Activated B cell treated with CpG ODN at 0.5 μM for 24 hours (primary cell): Measurements from ENCODE around the gene SLC5A6. TPM values are rescaled to one million over a fixed set of nuclear protein-coding genes. Genes with fewer than 3 reads are reported as not detected.

Source experiments
- ATAC-seq: fragments of 200-7000 bp; cut with Tn5 transposase; one replicate; pipeline ENCODE4 v1.10.0; 2021; ENCODE audit warnings: low read depth, mild to moderate bottlenecking, moderate library complexity
- CTCF ChIA-PET: fragments of 350-600 bp; sonication (Branson Sonifier 250); formaldehyde crosslinking; loops from one replicate; lab custom pipeline; 2021; ENCODE audit warnings: antibody characterized with exemption; lab: Charles Lee
- POLR2A ChIA-PET: fragments of 350-600 bp; sonication (Branson Sonifier 250); formaldehyde crosslinking; loops from one replicate; lab custom pipeline; 2021; ENCODE audit warnings: antibody characterized with exemption; lab: Charles Lee
- DNase-seq: peaks from one replicate; pipeline ENCODE4 v3.0.0; 2022
- H3K27ac Mint-ChIP-seq: one replicate; pipeline ENCODE4 v1.8.0; 2020; ENCODE audit warnings: mixed read lengths
- H3K27me3 Mint-ChIP-seq: one replicate; pipeline ENCODE4 v1.8.0; 2021; ENCODE audit warnings: mixed read lengths
- H3K36me3 Mint-ChIP-seq: one replicate; pipeline ENCODE4 v1.8.0; 2021; ENCODE audit warnings: low read depth, mixed read lengths
- H3K4me1 Mint-ChIP-seq: one replicate; pipeline ENCODE4 v1.8.0; 2021; ENCODE audit warnings: mixed read lengths
- H3K4me3 Mint-ChIP-seq: one replicate; pipeline ENCODE4 v1.8.0; 2020; ENCODE audit warnings: mild to moderate bottlenecking, mixed read lengths
- H3K9me3 Mint-ChIP-seq: one replicate; pipeline ENCODE4 v1.8.0; 2020; ENCODE audit warnings: mixed read lengths
- intact Hi-C: fragments of 100-400 bp; cut with micrococcal nuclease; formaldehyde crosslinking; loops from one replicate; pipeline ENCODE4 v1.15.1; 2024
- total RNA-seq: library from RNA; stranded (reverse); gene quantifications from 2 replicates; pipeline ENCODE4 v1.2.3, GENCODE V29; 2022
- TF ChIP-seq, protein P1 (sequence below): fragments of 200-600 bp; IDR thresholded peaks from one replicate; pipeline ENCODE4 v1.8.0; 2022; ENCODE audit warnings: antibody characterized with exemption, mild to moderate bottlenecking

SLC5A6 gene
- total RNA-seq, 1 donor from 2014 or later, result 69.9 TPM

DNA sequence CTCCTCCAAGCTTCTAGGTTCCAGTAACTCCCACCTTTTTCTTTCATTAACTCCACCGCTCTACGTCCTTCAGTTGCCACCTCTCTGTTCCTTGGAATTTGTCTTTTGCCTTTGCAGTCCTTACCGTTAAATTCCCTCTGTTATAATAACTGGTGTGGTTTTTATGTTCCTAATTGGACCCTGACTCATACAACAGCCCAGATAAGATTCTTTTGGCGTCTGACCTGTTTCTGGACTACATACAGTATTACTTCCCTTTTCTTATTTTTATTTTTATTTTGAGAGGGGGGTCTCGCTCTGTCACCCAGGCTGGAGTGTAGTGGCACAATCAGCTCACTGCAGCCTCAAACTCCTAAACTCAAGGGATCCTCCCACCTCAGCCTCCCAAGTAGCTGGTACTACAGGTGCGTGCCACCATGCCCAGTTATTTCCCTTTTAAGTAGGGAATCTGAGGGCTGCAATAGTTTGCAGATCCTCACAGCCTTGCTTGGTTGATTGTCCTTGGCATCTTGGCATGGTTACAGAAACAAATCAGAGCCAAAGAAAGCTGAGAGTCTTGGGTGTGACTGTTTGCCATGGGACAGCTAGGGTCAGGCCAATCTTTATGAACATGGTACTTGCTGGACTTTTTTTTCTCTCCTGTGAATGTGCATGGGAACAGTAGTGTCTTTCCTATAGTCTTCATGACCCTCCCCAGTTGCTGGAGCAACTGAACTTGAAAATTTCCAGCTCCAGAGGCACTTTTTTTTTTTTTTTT, 41.3 kb downstream of the SLC5A6 start:
- no peak for DNase-seq
- Mint-ChIP-seq H3K4me1 (peaks cover 9% of the 10 kb centered on the region), H3K27me3 (peaks cover 2% of the 10 kb centered on the region), H3K4me3 (peak overlapping the region; percentile 28), H3K27ac (no peak overlapping the region), H3K36me3 (no peaks in the 10 kb centered on the region), H3K9me3 (no peaks in the 10 kb centered on the region)
- ChIA-PET POLR2A (interaction anchor here (0.9 kb wide), 1 partner anchor 41 kb away, joined by 3 read pairs; the partner anchor contains the start of gene ATRAID), CTCF (interaction anchor here (1.2 to 2.0 kb wide), 3 partner anchors 19 to 109 kb away, joined by 4 to 11 read pairs (median 4); partner anchors contain the start of gene SLC30A3)
- intact Hi-C loops, result loop anchor here (5.0 kb wide), 1 partner anchor 112 kb away; the partner anchor contains the start of gene TRIM54
- peak; percentile 42 for ATAC-seq
- TF ChIP-seq, protein P1, sequence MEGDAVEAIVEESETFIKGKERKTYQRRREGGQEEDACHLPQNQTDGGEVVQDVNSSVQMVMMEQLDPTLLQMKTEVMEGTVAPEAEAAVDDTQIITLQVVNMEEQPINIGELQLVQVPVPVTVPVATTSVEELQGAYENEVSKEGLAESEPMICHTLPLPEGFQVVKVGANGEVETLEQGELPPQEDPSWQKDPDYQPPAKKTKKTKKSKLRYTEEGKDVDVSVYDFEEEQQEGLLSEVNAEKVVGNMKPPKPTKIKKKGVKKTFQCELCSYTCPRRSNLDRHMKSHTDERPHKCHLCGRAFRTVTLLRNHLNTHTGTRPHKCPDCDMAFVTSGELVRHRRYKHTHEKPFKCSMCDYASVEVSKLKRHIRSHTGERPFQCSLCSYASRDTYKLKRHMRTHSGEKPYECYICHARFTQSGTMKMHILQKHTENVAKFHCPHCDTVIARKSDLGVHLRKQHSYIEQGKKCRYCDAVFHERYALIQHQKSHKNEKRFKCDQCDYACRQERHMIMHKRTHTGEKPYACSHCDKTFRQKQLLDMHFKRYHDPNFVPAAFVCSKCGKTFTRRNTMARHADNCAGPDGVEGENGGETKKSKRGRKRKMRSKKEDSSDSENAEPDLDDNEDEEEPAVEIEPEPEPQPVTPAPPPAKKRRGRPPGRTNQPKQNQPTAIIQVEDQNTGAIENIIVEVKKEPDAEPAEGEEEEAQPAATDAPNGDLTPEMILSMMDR, result no peak

DNA sequence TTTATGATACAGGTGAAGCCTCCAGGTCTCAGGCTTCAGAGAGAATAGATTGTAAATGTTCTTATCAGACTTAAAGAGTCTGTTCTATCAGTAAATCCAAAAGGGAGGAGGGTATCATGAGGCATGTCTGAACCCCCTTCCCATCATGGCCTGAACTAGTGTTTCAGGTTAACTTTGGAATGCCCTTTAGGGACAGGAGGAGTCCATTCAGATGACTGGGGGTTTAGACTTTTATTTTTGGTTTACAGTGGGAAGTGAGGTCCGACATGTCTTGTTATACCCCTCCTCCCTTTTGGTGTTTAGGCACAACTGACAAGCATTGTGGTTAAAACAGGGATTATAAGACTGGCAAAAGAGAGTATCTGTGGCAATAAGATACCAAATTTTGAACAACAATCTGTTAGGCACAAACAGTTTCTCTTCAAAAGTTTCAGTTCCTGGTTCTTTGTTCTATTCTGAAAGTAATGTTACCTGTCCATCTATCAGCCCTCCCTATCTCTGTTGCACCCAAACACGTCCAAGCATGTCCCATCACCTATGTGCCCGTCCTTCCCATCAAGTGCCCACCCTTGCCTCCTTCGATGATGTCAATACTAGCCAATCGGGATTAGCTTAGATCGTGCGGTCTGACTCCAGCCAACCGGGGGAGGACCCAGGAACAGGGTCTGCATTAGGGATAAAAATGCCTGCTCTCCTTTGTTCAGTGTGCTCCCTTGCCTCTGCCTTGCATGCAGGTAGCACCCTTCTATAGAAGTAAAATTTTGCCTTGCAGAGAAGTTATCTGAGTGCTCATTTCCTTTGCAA, 46.9 kb downstream of the SLC5A6 start:
- H3K36me3 Mint-ChIP-seq, result no peaks in the 10 kb centered on the region
- no peak for DNase-seq
- H3K27me3 Mint-ChIP-seq, result no peaks in the 10 kb centered on the region
- POLR2A ChIA-PET, result interaction anchor here (0.6 to 0.7 kb wide), 2 partner anchors 32 to 34 kb away, joined by 3 read pairs; no protein-coding TSS in a partner anchor
- peak; percentile 31 for ATAC-seq
- peak overlapping the region; percentile 14 for H3K27ac Mint-ChIP-seq
- H3K9me3 Mint-ChIP-seq, result no peaks in the 10 kb centered on the region
- intact Hi-C loops, result no loop called here
- CTCF ChIA-PET, result no interaction called here
- peaks cover 32% of the 10 kb centered on the region for H3K4me1 Mint-ChIP-seq
- no peak overlapping the region for H3K4me3 Mint-ChIP-seq
- TF ChIP-seq, protein P1, result no peak

DNA sequence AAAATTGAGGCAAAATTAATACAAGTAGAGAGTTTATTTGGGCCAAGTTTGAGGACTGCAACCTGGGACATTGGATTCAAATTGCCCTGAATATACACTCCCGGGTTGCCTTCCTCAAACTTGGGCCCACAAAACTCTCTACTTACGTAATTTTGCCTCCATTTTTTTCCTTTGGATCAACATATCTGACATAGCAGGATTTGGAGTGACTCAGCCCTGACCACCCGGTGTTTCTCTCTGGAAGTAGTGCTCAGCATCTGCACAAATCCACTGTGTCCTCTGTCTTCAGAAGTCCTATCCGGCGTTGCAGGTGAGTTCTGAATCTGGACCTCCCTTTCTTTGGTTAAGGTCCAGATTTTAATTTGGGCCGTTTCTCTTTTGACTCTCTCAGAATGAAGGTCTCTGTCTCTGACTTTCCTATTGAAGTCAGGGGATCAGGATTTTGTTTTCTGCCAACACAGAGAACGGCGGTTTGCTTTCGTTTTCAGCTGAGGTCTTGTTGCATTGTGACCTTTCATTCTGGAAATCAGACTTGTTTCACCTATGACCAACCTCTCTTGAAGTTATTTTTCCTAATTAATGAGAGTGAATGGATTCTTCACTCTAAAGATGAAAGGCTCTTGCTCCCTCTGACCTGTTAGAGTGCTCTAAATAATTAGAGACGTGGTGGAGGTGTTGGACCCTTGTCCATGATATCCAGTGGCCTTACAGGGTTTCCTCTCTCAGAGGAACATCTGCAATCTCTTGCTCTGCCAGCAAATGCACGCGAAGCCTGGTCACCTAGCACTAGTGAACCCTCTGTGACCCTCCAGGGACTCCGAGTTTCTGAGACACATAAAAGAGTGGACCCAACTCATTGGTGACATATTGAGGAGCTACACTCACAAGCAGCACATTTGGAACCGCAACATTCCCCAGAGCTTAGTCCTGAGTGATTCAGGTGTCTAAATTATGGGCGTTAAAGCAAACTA, 49.6 kb downstream of the SLC5A6 start:
- ATAC-seq (no peak), DNase-seq (no peak)
- intact Hi-C loops, result no loop called here
- Mint-ChIP-seq H3K27ac (peak overlapping the region; percentile 35), H3K9me3 (no peaks in the 10 kb centered on the region), H3K27me3 (peaks cover 2% of the 10 kb centered on the region), H3K4me3 (no peak overlapping the region), H3K36me3 (no peaks in the 10 kb centered on the region), H3K4me1 (peaks cover 28% of the 10 kb centered on the region)
- TF ChIP-seq, protein P1, result no peak
- POLR2A ChIA-PET, result interaction anchor here (0.7 kb wide), 1 partner anchor 138 kb away, joined by 6 read pairs; no protein-coding TSS in a partner anchor
- CTCF ChIA-PET, result no interaction called here

DNA sequence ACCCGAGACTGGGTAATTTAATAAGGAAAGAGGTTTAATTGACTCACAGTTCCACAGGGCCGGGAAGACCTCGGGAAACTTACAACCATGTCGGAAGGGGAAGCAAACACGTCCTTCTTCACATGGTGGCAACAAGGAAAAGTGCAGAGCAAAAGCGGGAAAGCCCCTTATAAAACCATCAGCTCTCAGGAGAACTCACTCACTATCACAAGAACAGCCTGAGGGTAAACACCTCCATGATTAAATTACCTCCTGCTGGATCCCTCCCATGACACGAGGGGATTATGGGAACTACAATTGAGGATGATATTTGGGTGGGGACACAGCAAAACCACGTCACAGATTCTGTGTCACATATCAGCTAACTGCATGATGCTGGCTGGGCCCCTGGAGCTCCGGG, 51.9 kb downstream of the SLC5A6 start:
- peaks cover 2% of the 10 kb centered on the region for H3K27me3 Mint-ChIP-seq
- intact Hi-C loops, result no loop called here
- CTCF ChIA-PET, result interaction anchor here (1.3 kb wide), 1 partner anchor 9 kb away, joined by 3 read pairs; no protein-coding TSS in a partner anchor
- no peaks in the 10 kb centered on the region for H3K36me3 Mint-ChIP-seq
- TF ChIP-seq, protein P1, result no peak
- H3K4me3 Mint-ChIP-seq, result no peak overlapping the region
- POLR2A ChIA-PET, result interaction anchor here (0.5 kb wide), 1 partner anchor 187 kb away, joined by 5 read pairs; no protein-coding TSS in a partner anchor
- no peak for DNase-seq
- H3K4me1 Mint-ChIP-seq, result peaks cover 24% of the 10 kb centered on the region
- H3K9me3 Mint-ChIP-seq, result no peaks in the 10 kb centered on the region
- no peak for ATAC-seq
- H3K27ac Mint-ChIP-seq, result no peak overlapping the region
